ENCODE results near the gene TXLNA.

TXLNA gene

DNA sequence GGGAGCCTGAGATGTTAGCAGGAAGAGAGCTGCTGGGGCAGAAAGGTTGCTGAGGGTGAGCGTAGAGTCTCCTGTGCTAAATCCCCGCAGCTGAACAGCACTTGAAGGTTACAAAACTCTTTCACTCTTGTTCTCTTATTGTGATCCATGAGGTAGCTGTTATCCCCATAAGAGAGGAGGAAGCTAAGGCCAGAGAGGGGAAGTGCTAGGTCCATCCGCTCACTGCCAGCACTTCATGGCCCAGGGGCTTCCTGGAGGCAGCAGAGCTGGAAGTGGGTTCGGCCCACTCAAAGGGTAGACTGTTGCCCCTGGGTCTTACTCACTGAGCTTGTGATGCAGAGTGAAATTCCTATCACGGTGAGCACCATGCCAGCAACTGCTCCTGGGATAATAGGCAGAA lies 37.1 kb downstream of the TXLNA start:
- no peaks in the 10 kb centered on the region for H3K27me3 Mint-ChIP-seq
- H3K36me3 Mint-ChIP-seq (ENCODE audit: low read depth) = peaks cover 9% of the 10 kb centered on the region
- peaks cover 13% of the 10 kb centered on the region for H3K4me1 Mint-ChIP-seq (ENCODE audit: low read depth)
- no peaks in the 10 kb centered on the region for H3K9me3 Mint-ChIP-seq
- no peak overlapping the region for H3K27ac Mint-ChIP-seq
- H3K4me3 Mint-ChIP-seq = no peak overlapping the region

DNA sequence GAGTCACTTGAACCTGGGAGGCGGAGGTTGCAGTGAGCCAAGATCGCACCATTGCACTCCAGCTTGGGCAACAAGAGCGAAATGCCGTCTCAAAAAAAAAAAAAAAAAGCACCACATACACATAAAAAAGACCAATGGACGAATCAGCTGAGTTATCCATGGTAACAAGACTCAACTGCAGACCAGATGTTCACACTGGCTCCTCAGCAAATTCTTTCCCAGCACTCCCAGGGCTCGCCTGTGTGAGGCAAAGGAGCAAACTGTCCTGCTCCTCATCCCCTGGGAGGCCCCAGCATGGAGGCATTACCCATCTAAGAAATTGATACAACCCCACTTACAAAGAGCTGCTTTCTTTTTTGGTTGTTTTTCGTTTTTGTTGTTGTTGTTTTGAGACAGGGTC lies 39.5 kb downstream of the TXLNA start:
- H3K4me1 Mint-ChIP-seq (ENCODE audit: low read depth) = peaks cover 29% of the 10 kb centered on the region
- H3K27me3 Mint-ChIP-seq = no peaks in the 10 kb centered on the region
- H3K27ac Mint-ChIP-seq = no peak overlapping the region
- peaks cover 24% of the 10 kb centered on the region for H3K36me3 Mint-ChIP-seq (ENCODE audit: low read depth)
- no peaks in the 10 kb centered on the region for H3K9me3 Mint-ChIP-seq
- H3K4me3 Mint-ChIP-seq = no peak overlapping the region

DNA sequence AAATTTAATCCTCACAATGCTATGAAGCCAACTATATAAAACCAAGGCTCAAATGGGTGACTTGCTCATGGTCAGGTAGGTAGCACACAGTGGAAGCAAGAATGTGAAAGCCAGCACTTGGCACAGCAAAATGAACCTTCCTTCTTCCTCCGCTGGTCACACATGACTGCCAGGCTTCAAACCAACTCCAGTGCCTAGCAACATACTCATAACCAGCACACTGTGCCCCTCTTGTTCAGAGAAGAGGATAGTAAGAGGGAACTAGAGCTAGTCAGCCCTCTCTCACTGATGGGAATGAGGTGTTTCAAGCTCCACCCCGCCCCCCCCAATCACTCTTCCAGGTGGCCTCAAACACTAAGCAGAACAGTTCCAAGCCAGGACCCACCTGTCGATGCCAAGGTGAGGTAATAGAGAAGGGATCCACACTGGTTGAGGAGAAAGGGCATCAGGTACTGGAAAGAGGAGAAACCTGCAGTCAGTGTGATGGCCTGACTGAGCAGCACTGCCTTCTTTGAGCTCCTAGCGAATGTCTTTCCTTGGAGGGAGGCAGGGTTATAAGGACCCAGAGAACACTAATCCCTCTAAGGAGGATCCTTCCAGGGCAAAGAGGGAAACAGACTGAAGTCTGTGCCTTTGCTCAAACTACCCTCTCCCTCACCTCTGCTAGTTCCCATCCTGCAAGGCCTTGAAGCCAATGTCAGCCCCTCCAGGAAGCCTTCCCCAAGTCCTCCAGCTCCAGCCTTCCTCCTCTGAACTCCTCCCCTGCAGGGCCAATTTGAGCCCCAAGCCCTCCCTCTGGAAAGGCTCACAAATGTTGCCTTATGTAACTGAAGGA lies 41.5 kb downstream of the TXLNA start:
- Mint-ChIP-seq H3K27me3 (no peaks in the 10 kb centered on the region), H3K27ac (peak overlapping the region; percentile 93), H3K9me3 (no peaks in the 10 kb centered on the region), H3K4me1 (ENCODE audit: low read depth) (peaks cover 38% of the 10 kb centered on the region), H3K4me3 (peak overlapping the region; percentile 92), H3K36me3 (ENCODE audit: low read depth) (peaks cover 35% of the 10 kb centered on the region)

DNA sequence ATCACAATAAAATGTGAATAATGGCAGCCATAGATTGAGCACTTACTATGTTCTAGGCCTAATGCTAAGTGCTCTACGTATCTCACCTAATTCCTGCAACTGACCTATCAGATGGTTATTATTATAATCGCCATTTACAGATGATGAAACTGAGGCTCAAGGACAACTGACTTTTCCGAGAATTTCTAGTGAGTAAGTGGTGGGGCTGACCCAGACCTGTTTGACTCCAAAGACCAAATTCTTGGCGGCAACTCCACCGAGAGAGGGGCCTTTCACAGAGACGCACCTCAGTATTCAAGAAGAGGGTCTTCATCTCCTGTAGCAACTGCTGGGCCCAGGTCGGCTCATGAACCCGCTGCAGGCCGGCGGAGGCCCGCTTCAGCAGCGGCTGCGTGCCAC lies 42.1 kb downstream of the TXLNA start:
- H3K27ac Mint-ChIP-seq = peak overlapping the region; percentile 93
- no peaks in the 10 kb centered on the region for H3K27me3 Mint-ChIP-seq
- peaks cover 34% of the 10 kb centered on the region for H3K36me3 Mint-ChIP-seq (ENCODE audit: low read depth)
- H3K9me3 Mint-ChIP-seq = no peaks in the 10 kb centered on the region
- peaks cover 38% of the 10 kb centered on the region for H3K4me1 Mint-ChIP-seq (ENCODE audit: low read depth)
- H3K4me3 Mint-ChIP-seq = peak overlapping the region; percentile 92

DNA sequence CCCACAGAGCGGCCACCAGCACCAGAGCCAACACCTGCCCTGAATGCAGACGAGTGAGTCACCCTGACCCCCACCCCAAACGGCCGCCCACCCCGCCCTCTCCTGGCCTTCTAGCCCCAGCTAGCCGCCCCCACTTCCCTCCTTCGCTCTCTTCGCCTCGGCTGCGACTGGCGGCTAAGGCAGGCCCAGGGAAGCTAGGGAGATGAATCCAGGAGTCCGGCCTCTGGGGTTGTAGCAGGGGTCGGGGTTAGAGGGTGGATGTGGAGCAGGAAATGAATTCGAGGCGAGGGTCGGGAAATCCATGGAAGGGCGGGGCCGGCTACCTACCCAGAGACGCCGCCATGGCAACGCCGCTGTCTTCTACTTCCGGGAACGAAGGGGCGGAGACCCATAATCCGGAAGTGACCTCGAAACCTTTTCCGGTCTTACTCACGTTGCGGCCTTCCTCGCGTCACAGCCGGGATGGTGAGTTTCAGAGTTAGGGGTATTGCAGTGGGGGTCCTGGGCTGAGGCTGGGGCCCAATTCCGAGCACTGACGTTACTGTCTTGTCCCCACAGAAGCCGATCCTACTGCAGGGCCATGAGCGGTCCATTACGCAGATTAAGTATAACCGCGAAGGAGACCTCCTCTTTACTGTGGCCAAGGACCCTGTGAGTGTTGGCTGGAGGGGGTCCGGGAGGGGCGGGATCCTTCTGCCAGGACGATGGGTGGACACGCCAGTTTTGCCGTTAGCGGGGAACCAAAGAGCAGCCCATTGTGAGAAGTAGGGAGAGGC lies 42.7 kb downstream of the TXLNA start, which contains the start of the genes EIF3I and TMEM234:
EIF3I (plus strand) TSS at position 428 of the 776 bp plus-strand sequence; CDS start at position 463, 35 bp downstream.
TMEM234 (minus strand) TSS at position 374 of the 776 bp plus-strand sequence; CDS start at position 343, 31 bp downstream.
- Mint-ChIP-seq H3K4me1 (ENCODE audit: low read depth) (peaks cover 38% of the 10 kb centered on the region), H3K9me3 (no peaks in the 10 kb centered on the region), H3K27ac (peak within 1 kb of the TSS; percentile 93), H3K4me3 (peak within 1 kb of the TSS; percentile 92), H3K36me3 (ENCODE audit: low read depth) (peaks cover 35% of the 10 kb centered on the region), H3K27me3 (no peaks in the 10 kb centered on the region)

DNA sequence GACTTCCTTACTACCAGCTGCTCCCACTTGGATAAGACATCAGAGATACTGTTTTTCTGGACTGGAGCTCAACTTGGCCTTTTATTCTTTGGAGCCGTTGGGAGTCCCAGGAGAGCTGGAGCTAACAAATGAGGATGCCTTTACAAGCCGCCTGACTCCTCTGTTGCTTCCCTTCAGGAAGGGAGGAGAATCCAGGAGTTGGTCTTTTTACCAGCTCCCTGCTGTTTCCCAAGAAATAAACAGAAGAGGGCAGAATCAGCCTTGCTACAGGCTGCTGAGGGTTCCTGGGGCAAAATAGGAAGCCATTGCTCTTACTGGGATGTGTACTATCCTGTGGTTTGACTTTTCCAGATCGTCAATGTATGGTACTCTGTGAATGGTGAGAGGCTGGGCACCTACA lies 44.2 kb downstream of the TXLNA start:
- H3K27ac Mint-ChIP-seq = peak overlapping the region; percentile 93
- H3K4me3 Mint-ChIP-seq = peak overlapping the region; percentile 92
- H3K4me1 Mint-ChIP-seq (ENCODE audit: low read depth) = peaks cover 38% of the 10 kb centered on the region
- no peaks in the 10 kb centered on the region for H3K27me3 Mint-ChIP-seq
- H3K36me3 Mint-ChIP-seq (ENCODE audit: low read depth) = peaks cover 50% of the 10 kb centered on the region
- no peaks in the 10 kb centered on the region for H3K9me3 Mint-ChIP-seq

DNA sequence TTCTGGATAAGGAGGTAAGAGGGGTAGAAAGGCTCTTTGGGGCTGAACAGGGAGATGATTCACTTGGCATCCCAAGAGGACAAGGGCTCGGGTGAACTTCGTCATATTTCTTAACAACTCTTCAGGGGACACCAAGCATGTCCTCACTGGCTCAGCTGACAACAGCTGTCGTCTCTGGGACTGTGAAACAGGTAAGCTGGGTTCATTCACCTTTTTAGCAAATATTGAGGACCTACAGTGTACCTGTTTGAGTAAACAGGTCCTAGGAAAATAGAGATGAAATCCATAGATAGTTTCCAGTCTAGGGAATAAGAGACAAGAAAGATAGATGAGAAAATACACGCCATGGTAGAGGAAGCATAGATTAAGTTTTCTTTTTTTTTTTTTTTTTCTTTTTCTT lies 44.8 kb downstream of the TXLNA start:
- Mint-ChIP-seq H3K36me3 (ENCODE audit: low read depth) (peaks cover 56% of the 10 kb centered on the region), H3K9me3 (no peaks in the 10 kb centered on the region), H3K4me1 (ENCODE audit: low read depth) (peaks cover 38% of the 10 kb centered on the region), H3K27ac (peak overlapping the region; percentile 65), H3K4me3 (peak overlapping the region; percentile 92), H3K27me3 (no peaks in the 10 kb centered on the region)

DNA sequence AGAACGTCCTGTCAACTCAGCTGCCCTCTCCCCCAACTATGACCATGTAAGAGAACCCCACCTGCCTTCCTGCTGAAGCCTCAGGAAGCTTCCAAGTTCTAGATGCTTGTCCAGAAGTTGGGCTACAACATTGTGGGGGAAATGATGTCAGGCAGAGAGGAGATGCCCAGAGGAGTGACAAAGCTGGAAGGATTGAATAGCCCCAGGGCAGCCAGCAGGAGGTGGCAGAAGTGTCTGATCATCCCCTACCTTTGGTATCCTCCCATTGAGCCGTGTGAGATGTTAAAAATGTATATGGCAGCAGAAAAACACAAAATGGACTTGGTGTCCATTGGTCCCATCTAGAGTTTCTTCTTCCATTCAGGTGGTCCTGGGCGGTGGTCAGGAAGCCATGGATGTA lies 49.3 kb downstream of the TXLNA start:
- Mint-ChIP-seq H3K4me3 (no peak overlapping the region), H3K4me1 (ENCODE audit: low read depth) (peaks cover 11% of the 10 kb centered on the region)

DNA sequence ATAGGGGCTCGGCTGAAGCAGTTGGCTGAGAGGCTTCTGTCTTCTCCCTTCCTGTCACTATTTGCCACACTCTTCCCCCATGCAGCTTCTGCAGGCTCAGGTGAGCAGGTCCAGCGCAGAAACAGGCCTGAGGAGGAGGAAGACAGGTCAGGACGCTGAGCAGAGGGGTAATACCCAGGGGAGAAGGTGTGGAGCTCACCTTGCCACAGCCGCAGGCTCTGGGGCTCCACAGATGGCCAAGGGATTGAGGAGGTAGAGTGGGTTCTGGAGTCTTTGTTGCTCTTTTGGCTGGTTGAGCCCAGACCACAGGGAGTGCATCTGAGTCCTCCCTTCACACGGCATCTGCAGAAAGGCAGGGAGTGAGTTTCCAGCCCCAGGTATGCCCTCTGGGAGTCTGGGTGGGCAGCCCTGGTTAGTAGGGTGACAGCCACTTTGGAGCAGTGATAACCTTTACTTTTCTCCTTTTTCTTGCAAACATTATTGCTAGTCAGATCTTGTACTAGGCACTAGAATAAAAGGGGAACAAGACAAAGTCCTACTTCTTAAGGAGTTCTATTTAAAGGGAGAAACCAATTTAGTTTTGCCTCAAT lies 52.5 kb downstream of the TXLNA start:
- no peak overlapping the region for H3K27ac Mint-ChIP-seq
- peaks cover 41% of the 10 kb centered on the region for H3K36me3 Mint-ChIP-seq (ENCODE audit: low read depth)
- no peak overlapping the region for H3K4me3 Mint-ChIP-seq

More for the DNA sequence above, 49.3 kb downstream of the TXLNA start:
- Mint-ChIP-seq H3K27ac (peak overlapping the region; percentile 18), H3K36me3 (ENCODE audit: low read depth) (peaks cover 57% of the 10 kb centered on the region), H3K9me3 (no peaks in the 10 kb centered on the region), H3K27me3 (no peaks in the 10 kb centered on the region)

DNA sequence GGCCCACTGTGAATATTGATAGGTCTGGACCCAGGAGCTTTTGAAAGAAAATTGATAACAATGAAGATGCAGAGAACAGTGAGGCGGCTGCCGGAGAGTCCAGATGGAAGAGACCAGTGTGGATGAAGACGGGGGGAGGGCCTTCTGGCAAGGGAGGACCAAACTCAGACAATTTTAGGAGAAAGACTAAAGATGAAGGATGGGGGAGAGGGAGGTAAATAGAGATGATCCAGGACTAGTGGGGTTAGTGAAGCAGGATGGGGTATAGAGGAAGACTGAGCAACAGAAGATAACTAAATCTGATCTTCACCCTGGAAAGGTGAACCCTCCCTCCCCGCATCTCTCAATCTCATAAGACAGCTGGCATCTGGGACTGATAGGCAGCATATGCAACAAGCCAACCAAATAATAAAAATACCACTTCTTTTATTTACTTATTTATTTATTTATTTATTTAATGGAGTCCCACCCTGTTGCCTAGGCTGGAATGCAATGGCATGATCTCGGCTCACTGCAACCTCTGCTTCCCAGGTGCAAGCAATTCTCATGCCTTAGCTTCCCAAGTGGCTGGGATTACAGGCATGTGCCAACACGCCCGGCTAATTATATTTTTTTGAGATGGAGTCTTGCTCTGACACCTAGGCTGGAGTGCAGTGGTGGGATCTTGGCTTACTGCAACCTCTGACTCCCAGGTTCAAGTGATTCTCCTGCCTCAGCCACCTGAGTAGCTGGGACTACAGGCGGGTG lies 53.3 kb downstream of the TXLNA start:
- Mint-ChIP-seq H3K36me3 (ENCODE audit: low read depth) (peaks cover 34% of the 10 kb centered on the region), H3K4me1 (ENCODE audit: low read depth) (no peaks in the 10 kb centered on the region), H3K4me3 (no peak overlapping the region), H3K27me3 (no peaks in the 10 kb centered on the region), H3K9me3 (no peaks in the 10 kb centered on the region), H3K27ac (no peak overlapping the region)

More for the DNA sequence above, 52.5 kb downstream of the TXLNA start:
- H3K27me3 Mint-ChIP-seq = no peaks in the 10 kb centered on the region
- H3K9me3 Mint-ChIP-seq = no peaks in the 10 kb centered on the region
- no peaks in the 10 kb centered on the region for H3K4me1 Mint-ChIP-seq (ENCODE audit: low read depth)

DNA sequence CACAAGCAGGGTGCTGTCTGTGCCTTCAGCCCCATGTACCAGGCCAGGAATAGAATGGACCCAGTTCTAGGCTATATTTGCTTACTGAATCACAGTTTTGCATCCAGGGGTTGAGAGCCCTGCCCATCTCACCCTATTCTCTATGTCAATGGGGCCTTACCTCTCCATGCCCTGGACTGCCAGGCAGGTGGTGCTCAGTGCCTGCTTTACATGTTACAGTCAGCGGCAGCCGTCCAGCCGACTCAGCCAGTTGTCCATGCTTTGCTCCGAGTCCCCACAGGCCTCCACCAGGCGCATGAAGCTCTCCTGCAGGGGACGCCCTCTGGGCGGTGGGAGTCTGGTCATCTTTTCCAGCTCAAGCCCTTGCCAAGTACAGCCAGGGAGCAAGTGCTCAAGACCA lies 55.3 kb downstream of the TXLNA start:
- Mint-ChIP-seq H3K27ac (no peak overlapping the region), H3K4me1 (ENCODE audit: low read depth) (no peaks in the 10 kb centered on the region), H3K9me3 (no peaks in the 10 kb centered on the region), H3K36me3 (ENCODE audit: low read depth) (peaks cover 19% of the 10 kb centered on the region), H3K27me3 (no peaks in the 10 kb centered on the region), H3K4me3 (no peak overlapping the region)

DNA sequence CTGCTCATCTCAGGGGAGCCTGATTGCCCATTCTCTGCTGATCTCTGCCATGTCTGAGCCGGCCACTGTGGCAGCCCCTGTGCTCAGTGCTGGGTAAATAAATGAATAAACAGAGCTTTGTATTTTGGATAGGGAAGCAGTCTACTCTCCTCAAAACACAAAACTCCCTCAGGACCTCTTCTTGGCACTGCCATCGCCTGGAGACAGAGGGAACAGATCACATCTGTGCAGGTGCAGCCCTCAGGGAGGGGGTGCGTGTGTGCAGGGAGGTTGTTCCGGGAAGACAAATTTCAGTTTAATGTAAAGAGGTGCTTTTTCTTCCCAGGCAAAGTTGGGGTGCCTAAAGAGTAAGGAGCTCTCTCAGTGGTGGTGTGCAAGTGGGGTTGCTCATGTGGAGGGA lies 59.9 kb downstream of the TXLNA start:
- Mint-ChIP-seq H3K27me3 (no peaks in the 10 kb centered on the region), H3K4me1 (ENCODE audit: low read depth) (peaks cover 24% of the 10 kb centered on the region), H3K27ac (no peak overlapping the region), H3K36me3 (ENCODE audit: low read depth) (no peaks in the 10 kb centered on the region), H3K4me3 (no peak overlapping the region), H3K9me3 (no peaks in the 10 kb centered on the region)

DNA sequence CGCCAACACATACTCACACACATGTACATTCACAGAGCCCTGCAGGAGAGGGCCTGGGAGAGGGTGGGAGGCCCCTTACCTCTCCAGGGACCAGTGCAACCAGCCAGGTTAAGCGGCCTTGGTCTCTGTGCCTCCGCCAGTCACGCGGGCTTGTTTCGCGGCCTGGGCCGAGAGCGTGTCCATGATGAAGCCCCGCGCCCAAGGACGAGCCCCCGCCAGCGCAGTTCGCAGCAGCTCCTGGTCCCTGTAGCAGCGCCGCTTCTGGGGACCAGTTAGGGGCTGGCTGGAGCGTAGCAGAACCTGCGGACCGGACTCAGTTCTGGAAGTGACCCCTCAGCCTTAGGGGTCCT lies 60.3 kb downstream of the TXLNA start:
- peaks cover 24% of the 10 kb centered on the region for H3K4me1 Mint-ChIP-seq (ENCODE audit: low read depth)
- H3K27ac Mint-ChIP-seq = no peak overlapping the region
- H3K9me3 Mint-ChIP-seq = no peaks in the 10 kb centered on the region
- H3K36me3 Mint-ChIP-seq (ENCODE audit: low read depth) = no peaks in the 10 kb centered on the region
- peak overlapping the region; percentile 82 for H3K4me3 Mint-ChIP-seq
- H3K27me3 Mint-ChIP-seq = no peaks in the 10 kb centered on the region

DNA sequence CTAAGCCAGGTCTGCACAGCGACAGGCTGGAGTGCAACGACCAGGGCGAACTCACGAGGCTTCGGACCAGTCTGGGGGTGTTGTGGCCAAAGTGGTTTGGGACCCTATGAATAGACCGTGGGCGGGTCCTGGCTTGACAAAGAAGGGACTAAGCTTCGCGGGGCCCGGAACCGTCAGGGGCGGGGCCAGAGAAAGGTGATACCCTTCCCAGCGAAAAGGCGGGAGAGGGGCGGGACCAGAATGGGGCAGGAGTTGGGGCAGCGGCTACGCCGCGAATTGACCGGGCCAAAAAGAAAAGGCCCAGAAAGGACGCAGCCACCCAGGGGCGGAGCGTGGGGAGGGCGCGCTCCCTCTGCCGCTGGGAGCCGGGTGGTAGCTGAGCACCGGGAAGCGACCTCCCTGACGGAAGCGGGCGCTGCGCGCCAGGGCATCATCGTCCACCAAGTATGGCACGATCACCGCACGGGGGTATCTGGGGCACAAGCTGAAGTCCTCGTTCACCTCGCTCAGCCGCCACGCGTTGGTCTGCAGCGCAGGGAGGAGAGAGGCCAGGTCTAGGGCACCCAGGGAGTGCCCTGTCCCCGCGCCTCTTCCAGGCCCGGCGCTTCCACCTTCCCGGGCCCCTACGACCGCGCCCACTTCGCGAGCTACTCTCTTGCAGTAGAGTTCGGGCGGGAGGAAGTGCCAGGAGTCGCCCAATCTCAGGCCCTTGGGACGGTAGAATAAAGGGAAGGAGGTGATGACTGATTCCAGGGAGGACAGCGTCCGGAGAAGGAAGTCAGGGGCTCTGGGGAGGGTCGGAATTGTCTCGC lies 60.9 kb downstream of the TXLNA start:
- H3K9me3 Mint-ChIP-seq = no peaks in the 10 kb centered on the region
- no peaks in the 10 kb centered on the region for H3K36me3 Mint-ChIP-seq (ENCODE audit: low read depth)
- H3K27me3 Mint-ChIP-seq = no peaks in the 10 kb centered on the region
- H3K4me1 Mint-ChIP-seq (ENCODE audit: low read depth) = peaks cover 24% of the 10 kb centered on the region
- peak overlapping the region; percentile 82 for H3K4me3 Mint-ChIP-seq
- H3K27ac Mint-ChIP-seq = peak overlapping the region; percentile 58
